Ovary (tissue), 9 donors: ENCODE results near the gene PTCHD1. TPM values are rescaled to one million over a fixed set of nuclear protein-coding genes. Genes with fewer than 3 reads are reported as not detected.
A peak's percentile ranks its signal among the peaks of the same experiment; 100 is the strongest.

ENCODE experiments used
- DNase-seq, 5 donors: peaks; one replicate each; pipeline ENCODE4 v3.0.0-alpha.2; 2019 to 2020
- H3K27ac ChIP-seq, 2 donors: fragments of 200-600 bp; one replicate each; pipeline versions ENCODE4 v1.5.1 to v1.8.0; 2019 to 2022
- H3K27me3 ChIP-seq: fragments of 200-600 bp; one replicate; pipeline ENCODE4 v1.8.0; 2022
- H3K36me3 ChIP-seq: fragments of 200-600 bp; sonication (generic); one replicate; pipeline ENCODE4 v1.5.1; 2019
- H3K4me1 ChIP-seq: one replicate; pipeline ENCODE4 v1.8.1; 2013; ENCODE audit warnings: mild to moderate bottlenecking, moderate library complexity; ENCODE audit not compliant: insufficient read depth
- H3K4me3 ChIP-seq: fragments of 200-600 bp; sonication (generic); one replicate; pipeline ENCODE4 v1.5.1; 2017
- H3K9me3 ChIP-seq, 2 donors: fragments of 200-600 bp in 1 of 2; sonication (generic) in 1 of 2; one replicate each; pipeline versions ENCODE4 v1.5.1 to v1.8.1; 2013 to 2019; ENCODE audit warnings: mild to moderate bottlenecking in 1 of 2, moderate library complexity in 1 of 2
- EP300 ChIP-seq: sonication (generic); formaldehyde crosslinking; IDR thresholded peaks from one replicate; pipeline ENCODE4 v1.6.1; 2017; ENCODE audit warnings: antibody characterized with exemption
- POLR2A ChIP-seq: fragments of 450-650 bp; IDR thresholded peaks from one replicate; pipeline ENCODE4 v1.6.1; 2017; ENCODE audit warnings: antibody characterized with exemption, mild to moderate bottlenecking, moderate library complexity
- WGBS, 3 donors: extraction: QIAGEN DNeasy Blood & Tissue Kit in 1 of 3; methylation state at CpG; one replicate each; pipeline versions ENCODE4 v1.1.5 to v1.1.7; 2013 to 2017; 5-methylcytosine and 5-hydroxymethylcytosine counted together
- intact Hi-C, 4 donors: fragments of 100-400 bp; cut with DNase I; formaldehyde crosslinking; loops; one replicate each; pipeline versions ENCODE4 v1.11.0 to v1.15.1; 2022 to 2023
- polyA plus RNA-seq, 2 donors: library from polyadenylated mRNA; stranded (reverse); fragments of 200-250 nt in 1 of 2; fragments of 350-450 nt in 1 of 2; fragmentation: Illumina TruSeq in 1 of 2; extraction: RNeasy Lipid Tissue Mini Kit (QIAGEN cat#74804) in 1 of 2; gene quantifications; one replicate each; pipeline ENCODE4 v1.2.3, GENCODE V29; 2013 to 2014
- total RNA-seq, 7 donors: library from RNA; depleted of rRNA in 2 of 7; stranded (reverse); fragments of >200 nt in 2 of 7; fragmentation: NEBNext Ultra II Directional in 3 of 7; extraction: Animal tissue kit (Norgen Biotek cat#: 25700) in 3 of 7; gene quantifications; one replicate each; pipeline versions ENCODE4 v1.1.0 to v1.2.4, GENCODE V29; 2016 to 2023
- TF ChIP-seq, protein P1 (sequence below), 3 donors: fragments of 450-650 bp in 2 of 3; fragments of 200-600 bp in 1 of 3; IDR thresholded peaks; one replicate each; pipeline versions ENCODE4 v1.5.1 to v1.8.0; 2016 to 2022; ENCODE audit warnings: antibody characterized with exemption in 3 of 3, mild to moderate bottlenecking in 1 of 3
- donor health status: DM: no; HTN: no; CAD: no; lungs with moderate emphysema.
- donor health status: DM: no; HTN: no; CAD: no.
- donor health status: Bipolar disorder and iron deficiency.
- donor health status: DM: yes; HTN: yes; CAD: no.
- donor health status: DM: no; HTN: no; CAD: no.
- donor health status: DM: yes; HTN: yes; CAD: no.

PTCHD1 gene
- total and polyA plus RNA-seq, 9 donors, result under 0.01 to 1.0 (median 0.03) TPM; not detected in 3

DNA sequence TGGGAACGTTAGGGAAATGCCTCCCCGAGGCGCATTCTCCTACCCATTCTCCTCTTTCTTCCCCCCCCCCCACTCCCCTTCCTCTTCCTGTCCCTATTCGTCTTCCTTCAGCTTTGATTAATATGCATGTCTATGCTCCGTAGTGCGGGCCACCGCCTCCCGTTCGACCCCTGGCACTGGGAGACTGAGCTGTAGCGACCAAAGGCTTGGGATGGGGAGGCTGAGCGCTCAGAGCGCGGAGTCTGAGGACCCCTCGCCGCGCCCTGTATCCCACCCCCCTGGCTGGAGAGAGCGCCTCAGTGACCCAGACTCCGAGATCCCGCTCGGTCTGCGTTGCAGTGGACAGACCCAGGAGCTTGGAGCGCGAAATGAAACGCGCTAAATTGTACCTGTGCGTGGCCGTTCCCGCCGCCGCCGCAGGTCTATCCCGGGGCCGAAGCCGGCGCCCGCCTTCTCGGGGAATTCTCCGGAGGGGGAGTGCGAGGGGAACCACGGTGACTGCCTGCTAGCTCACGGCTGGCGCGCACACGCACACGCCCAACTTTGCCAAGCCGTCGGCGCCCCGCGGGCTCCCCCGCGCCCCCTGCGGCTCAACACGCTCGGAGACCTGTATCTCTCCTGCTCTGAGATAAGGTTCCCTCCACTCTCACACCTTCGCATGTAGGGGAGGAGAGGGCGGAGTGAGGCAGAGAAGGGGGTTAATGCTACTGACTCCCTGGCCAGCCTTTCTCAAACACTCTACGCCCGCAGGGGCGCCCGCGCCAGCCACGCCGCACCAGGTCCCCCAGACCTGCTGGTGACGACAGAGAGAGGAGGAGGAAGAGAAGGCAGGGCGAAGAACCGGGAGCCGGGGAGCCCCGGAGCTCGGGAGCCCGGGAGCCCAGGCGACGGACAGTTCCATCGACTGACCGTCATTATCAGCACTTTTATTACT lies 1.5 kb upstream of the PTCHD1 start:
- intact Hi-C loops, result no loop called here
- no peak overlapping the region for H3K27ac ChIP-seq
- H3K27me3 ChIP-seq, result no peaks in the 10 kb centered on the region
- TF ChIP-seq, protein P1, sequence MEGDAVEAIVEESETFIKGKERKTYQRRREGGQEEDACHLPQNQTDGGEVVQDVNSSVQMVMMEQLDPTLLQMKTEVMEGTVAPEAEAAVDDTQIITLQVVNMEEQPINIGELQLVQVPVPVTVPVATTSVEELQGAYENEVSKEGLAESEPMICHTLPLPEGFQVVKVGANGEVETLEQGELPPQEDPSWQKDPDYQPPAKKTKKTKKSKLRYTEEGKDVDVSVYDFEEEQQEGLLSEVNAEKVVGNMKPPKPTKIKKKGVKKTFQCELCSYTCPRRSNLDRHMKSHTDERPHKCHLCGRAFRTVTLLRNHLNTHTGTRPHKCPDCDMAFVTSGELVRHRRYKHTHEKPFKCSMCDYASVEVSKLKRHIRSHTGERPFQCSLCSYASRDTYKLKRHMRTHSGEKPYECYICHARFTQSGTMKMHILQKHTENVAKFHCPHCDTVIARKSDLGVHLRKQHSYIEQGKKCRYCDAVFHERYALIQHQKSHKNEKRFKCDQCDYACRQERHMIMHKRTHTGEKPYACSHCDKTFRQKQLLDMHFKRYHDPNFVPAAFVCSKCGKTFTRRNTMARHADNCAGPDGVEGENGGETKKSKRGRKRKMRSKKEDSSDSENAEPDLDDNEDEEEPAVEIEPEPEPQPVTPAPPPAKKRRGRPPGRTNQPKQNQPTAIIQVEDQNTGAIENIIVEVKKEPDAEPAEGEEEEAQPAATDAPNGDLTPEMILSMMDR (IDR thresholded peaks at IDR 0.05), result no peak
- TF ChIP-seq EP300, result no peak
- no peak for TF ChIP-seq POLR2A
- 28 to 36% (median 34%) methylated on average over 48 to 75 of the region's 75 CpGs for WGBS, 3 donors
- H3K4me1 ChIP-seq, result no peaks in the 10 kb centered on the region
- H3K36me3 ChIP-seq, result no peaks in the 10 kb centered on the region
- no peaks in the 10 kb centered on the region for H3K9me3 ChIP-seq
- peak overlapping the region; percentile 28 for H3K4me3 ChIP-seq
- DNase-seq, result no peak

GRCh38 chrX:23333842-23334520 lies 668 bp upstream of the PTCHD1 start:
- Histone ChIP-seq H3K27ac (no peak overlapping the region), H3K36me3 (no peaks in the 10 kb centered on the region), H3K27me3 (no peaks in the 10 kb centered on the region), H3K4me3 (peak overlapping the region; percentile 28), H3K9me3 (no peaks in the 10 kb centered on the region), H3K4me1 (no peaks in the 10 kb centered on the region)
- 26 to 34% (median 30%) methylated on average over 51 to 54 of the region's 54 CpGs for WGBS, 3 donors
- intact Hi-C loops, result no loop called here
- no peak for TF ChIP-seq POLR2A
- TF ChIP-seq EP300, result no peak
- TF ChIP-seq, protein P1 (IDR thresholded peaks at IDR 0.05), result no peak
- DNase-seq, result no peak

- Histone ChIP-seq H3K36me3 (no peaks in the 10 kb centered on the region), H3K4me1 (no peaks in the 10 kb centered on the region), H3K9me3 (no peaks in the 10 kb centered on the region), H3K27ac (no peak overlapping the region), H3K4me3 (peak overlapping the region; percentile 28), H3K27me3 (no peaks in the 10 kb centered on the region)
- no peak for TF ChIP-seq POLR2A
- no peak for TF ChIP-seq EP300
- TF ChIP-seq, protein P1 (IDR thresholded peaks at IDR 0.05), result no peak
- no peak for DNase-seq
- intact Hi-C loops, result no loop called here
- 40 to 62% (median 53%) methylated on average over 39 to 63 of the region's 63 CpGs for WGBS, 3 donors
Measured at GRCh38 chrX:23334521-23334847, 165 bp upstream of the PTCHD1 start.

- H3K27me3 ChIP-seq, result no peaks in the 10 kb centered on the region
- no peaks in the 10 kb centered on the region for H3K4me1 ChIP-seq
- H3K9me3 ChIP-seq, result no peaks in the 10 kb centered on the region
- TF ChIP-seq, protein P1 (IDR thresholded peaks at IDR 0.05), result no peak
- no peak for TF ChIP-seq POLR2A
- no peak for TF ChIP-seq EP300
- WGBS, 3 donors, result 73 to 81% (median 79%) methylated on average over 4 of the region's 4 CpGs
- H3K27ac ChIP-seq, result no peak overlapping the region
- no peak for DNase-seq
- H3K36me3 ChIP-seq, result no peaks in the 10 kb centered on the region
- intact Hi-C loops, result no loop called here
- no peak overlapping the region for H3K4me3 ChIP-seq
Measured at GRCh38 chrX:23338334-23338733, 3.7 kb downstream of the PTCHD1 start.
